K562 (cell line): ENCODE data around the gene PPP6C. TPM values are rescaled to one million over a fixed set of nuclear protein-coding genes. Genes with fewer than 3 reads are reported as not detected.

ENCODE experiments used
- BMI1 ChIP-seq: fragments of 150-350 bp; IDR thresholded peaks from 2 replicates; pipeline ENCODE4 v1.6.1; 2014; ENCODE audit warnings: low read length
- CBX1 ChIP-seq: sonication (generic); IDR thresholded peaks from 2 replicates; pipeline ENCODE4 v1.6.1; 2016; ENCODE audit warnings: antibody characterized with exemption, low read depth, mild to moderate bottlenecking
- EGR1 ChIP-seq: fragments of 450-650 bp; conservative IDR thresholded peaks from 2 replicates; pipeline ENCODE4 v1.6.1; 2017; ENCODE audit warnings: mild to moderate bottlenecking
- FOXK2 ChIP-seq, 2 experiments: fragments of 450-650 bp; IDR thresholded peaks in 1 of 2; conservative IDR thresholded peaks in 1 of 2; 2 replicates each; pipeline ENCODE4 v1.6.1; 2016; ENCODE audit warnings: low read depth in 2 of 2, mild to moderate bottlenecking in 1 of 2
- KLF6 ChIP-seq: fragments of 250-450 bp; sonication (Bioruptor Pico); IDR thresholded peaks from 2 replicates; pipeline ENCODE4 v1.4.0; 2020; ENCODE audit warnings: mild to moderate bottlenecking, moderate library complexity, borderline replicate concordance
- L3MBTL2 ChIP-seq: fragments of 450-650 bp; IDR thresholded peaks from 2 replicates; pipeline ENCODE4 v1.6.1; 2016; ENCODE audit warnings: mild to moderate bottlenecking, moderate library complexity
- MEF2D ChIP-seq: conservative IDR thresholded peaks from 2 replicates; pipeline ENCODE4 v1.6.1; 2016; ENCODE audit warnings: low read depth, missing genetic modification characterization, missing compliant biosample characterization
- MYC ChIP-seq, 2 experiments: fragments of 250-450 bp in 1 of 2; sonication (Bioruptor Pico) in 1 of 2; IDR thresholded peaks; 2 replicates each; pipeline versions ENCODE4 v1.5.1 to v1.6.1; 2012 to 2021; ENCODE audit warnings: low read depth in 2 of 2, borderline replicate concordance in 1 of 2, improper control_type of control experiment in 1 of 2, low read length in 1 of 2, mild to moderate bottlenecking in 1 of 2, moderate library complexity in 1 of 2
- NFIC ChIP-seq: fragments of 450-650 bp; IDR thresholded peaks from 2 replicates; pipeline ENCODE4 v1.6.1; 2017; ENCODE audit warnings: mild to moderate bottlenecking, inconsistent platforms
- RBM39 ChIP-seq: fragments of 200-400 bp; formaldehyde crosslinking; optimal IDR thresholded peaks from 2 replicates; pipeline ENCODE3; 2018; ENCODE audit warnings: low read depth, low read length
- SOX6 ChIP-seq: fragments of 450-650 bp; IDR thresholded peaks from 2 replicates; pipeline ENCODE4 v1.6.1; 2014; ENCODE audit warnings: mild to moderate bottlenecking
- SRF ChIP-seq, 2 experiments: fragments of 250-450, 450-650 bp in 1 of 2; sonication (Bioruptor Pico) in 1 of 2; sonication (generic) in 1 of 2; formaldehyde crosslinking; IDR thresholded peaks; 2 replicates each; pipeline versions ENCODE4 v1.5.0 to v1.5.1; 2020 to 2022; ENCODE audit warnings: mild to moderate bottlenecking in 1 of 2, missing genetic modification reagents in 1 of 2
- TAF1 ChIP-seq: IDR thresholded peaks from 2 replicates; pipeline ENCODE4 v1.6.1; 2011; ENCODE audit warnings: mild to moderate bottlenecking, low read length, moderate library complexity; ENCODE audit not compliant: insufficient read depth, control insufficient read depth, severe bottlenecking; ENCODE audit errors: extremely low read depth
- ZNF121 ChIP-seq: sonication (generic); formaldehyde crosslinking; conservative IDR thresholded peaks from 2 replicates; pipeline ENCODE4 v1.8.0; 2022; ENCODE audit warnings: missing genetic modification reagents
- polyA plus RNA-seq, 8 experiments: library from polyadenylated mRNA; depleted of rRNA in 4 of 8; stranded (reverse) in 5 of 8; unstranded in 3 of 8; fragments of >200 nt; fragmentation: Nextera tagmentation in 2 of 8; fragmentation: Illumina TruSeq in 1 of 8; extraction: Ambion mirVana in 2 of 8; extraction: Trizol in 1 of 8; gene quantifications; 2 replicates each; pipeline versions ENCODE4 v1.2.1 to v1.2.3, GENCODE V29; 2011 to 2014; ENCODE audit warnings: inconsistent platforms in 1 of 8, missing spikeins in 1 of 8
- total RNA-seq, 7 experiments: library from RNA; depleted of rRNA in 6 of 7; stranded (reverse); fragments of >200 nt in 6 of 7; fragmentation: Illumina TruSeq in 2 of 7; extraction: Trizol in 2 of 7; gene quantifications; 2 replicates each; pipeline versions ENCODE4 v1.2.1 to v1.2.3, GENCODE V29; 2011 to 2021; ENCODE audit warnings: low replicate concordance in 1 of 7
- TF ChIP-seq, protein P1 (sequence below): conservative IDR thresholded peaks from 2 replicates; pipeline ENCODE4 v1.6.1; 2011; ENCODE audit warnings: low read depth, mild to moderate bottlenecking, low read length; ENCODE audit not compliant: control insufficient read depth
- TF ChIP-seq, protein P2 (sequence below): fragments of 450-650 bp; IDR thresholded peaks from 2 replicates; pipeline ENCODE4 v1.6.1; 2018; ENCODE audit not compliant: partially characterized antibody
- TF ChIP-seq, protein P3 (sequence below): fragments of 450-650 bp; IDR thresholded peaks from 2 replicates; pipeline ENCODE4 v1.6.1; 2014; ENCODE audit warnings: low read depth, mild to moderate bottlenecking, moderate library complexity, borderline replicate concordance

Gene PPP6C
- total and polyA plus RNA-seq, 9 of the 15 experiments (the other 6 are each of a cell fraction or from before 2014, with no cell fraction given) = 18.8 to 44.8 (median 38.3) TPM

DNA sequence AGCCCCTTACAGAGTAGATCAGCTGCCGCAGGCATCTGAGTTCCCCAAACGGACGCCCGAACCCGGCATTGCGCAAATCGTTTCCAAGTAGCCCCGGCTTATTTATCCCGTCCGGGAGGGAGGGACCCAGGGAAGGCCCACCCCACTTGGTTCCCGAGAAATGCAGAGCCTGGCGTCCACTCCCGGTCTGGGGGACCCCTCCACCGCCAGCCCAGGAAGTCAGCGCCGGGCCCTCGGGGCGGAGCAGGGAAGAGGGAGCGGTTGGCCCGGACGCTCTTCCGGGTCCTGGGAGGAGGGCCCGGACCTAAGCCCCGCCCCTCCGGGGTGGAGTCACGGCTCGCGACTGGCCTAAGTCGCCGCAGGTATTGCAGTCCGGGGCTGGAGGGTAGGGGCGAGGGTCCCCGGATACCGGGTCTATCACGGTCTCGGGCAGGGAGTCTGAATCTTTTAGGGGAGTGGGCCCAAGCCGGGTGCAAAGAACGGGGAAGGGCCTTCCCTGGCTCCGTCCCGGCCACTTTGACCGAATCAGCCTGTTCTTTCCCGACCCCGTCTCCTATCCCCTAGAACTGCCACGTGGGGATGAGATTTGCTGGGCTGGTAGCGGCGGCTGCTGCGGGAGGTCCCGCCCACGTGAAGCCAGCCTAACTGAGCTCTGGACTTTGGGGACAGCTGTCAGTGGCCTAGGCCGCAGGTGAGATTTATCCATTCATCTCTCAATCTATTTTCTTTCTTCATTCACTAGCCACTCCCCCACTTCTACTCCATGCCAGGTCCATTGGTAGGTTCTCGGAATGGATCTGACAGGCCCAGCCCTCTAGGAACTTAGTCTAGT lies 10.8 kb upstream of the PPP6C start, which contains the start of gene RABEPK (continued):
- TF ChIP-seq, protein P1, sequence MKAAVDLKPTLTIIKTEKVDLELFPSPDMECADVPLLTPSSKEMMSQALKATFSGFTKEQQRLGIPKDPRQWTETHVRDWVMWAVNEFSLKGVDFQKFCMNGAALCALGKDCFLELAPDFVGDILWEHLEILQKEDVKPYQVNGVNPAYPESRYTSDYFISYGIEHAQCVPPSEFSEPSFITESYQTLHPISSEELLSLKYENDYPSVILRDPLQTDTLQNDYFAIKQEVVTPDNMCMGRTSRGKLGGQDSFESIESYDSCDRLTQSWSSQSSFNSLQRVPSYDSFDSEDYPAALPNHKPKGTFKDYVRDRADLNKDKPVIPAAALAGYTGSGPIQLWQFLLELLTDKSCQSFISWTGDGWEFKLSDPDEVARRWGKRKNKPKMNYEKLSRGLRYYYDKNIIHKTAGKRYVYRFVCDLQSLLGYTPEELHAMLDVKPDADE = peak; percentile 74
- 0 out of 2 replicates have a peak, but pooled peaks have one; percentile 10 for TF ChIP-seq NFIC
- no peak for TF ChIP-seq ZNF121 (CRISPR knock-in tag)
- TF ChIP-seq, protein P2, sequence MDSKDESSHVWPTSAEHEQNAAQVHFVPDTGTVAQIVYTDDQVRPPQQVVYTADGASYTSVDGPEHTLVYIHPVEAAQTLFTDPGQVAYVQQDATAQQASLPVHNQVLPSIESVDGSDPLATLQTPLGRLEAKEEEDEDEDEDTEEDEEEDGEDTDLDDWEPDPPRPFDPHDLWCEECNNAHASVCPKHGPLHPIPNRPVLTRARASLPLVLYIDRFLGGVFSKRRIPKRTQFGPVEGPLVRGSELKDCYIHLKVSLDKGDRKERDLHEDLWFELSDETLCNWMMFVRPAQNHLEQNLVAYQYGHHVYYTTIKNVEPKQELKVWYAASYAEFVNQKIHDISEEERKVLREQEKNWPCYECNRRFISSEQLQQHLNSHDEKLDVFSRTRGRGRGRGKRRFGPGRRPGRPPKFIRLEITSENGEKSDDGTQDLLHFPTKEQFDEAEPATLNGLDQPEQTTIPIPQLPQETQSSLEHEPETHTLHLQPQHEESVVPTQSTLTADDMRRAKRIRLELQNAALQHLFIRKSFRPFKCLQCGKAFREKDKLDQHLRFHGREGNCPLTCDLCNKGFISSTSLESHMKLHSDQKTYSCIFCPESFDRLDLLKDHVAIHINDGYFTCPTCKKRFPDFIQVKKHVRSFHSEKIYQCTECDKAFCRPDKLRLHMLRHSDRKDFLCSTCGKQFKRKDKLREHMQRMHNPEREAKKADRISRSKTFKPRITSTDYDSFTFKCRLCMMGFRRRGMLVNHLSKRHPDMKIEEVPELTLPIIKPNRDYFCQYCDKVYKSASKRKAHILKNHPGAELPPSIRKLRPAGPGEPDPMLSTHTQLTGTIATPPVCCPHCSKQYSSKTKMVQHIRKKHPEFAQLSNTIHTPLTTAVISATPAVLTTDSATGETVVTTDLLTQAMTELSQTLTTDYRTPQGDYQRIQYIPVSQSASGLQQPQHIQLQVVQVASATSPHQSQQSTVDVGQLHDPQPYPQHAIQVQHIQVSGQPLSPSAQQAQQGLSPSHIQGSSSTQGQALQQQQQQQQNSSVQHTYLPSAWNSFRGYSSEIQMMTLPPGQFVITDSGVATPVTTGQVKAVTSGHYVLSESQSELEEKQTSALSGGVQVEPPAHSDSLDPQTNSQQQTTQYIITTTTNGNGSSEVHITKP = peak; percentile 89
- 0 out of 2 replicates have a peak, but pooled peaks have one; percentile 58 for TF ChIP-seq KLF6 (CRISPR knock-in tag)
- TF ChIP-seq L3MBTL2 = peak; percentile 79
- no peak for TF ChIP-seq MEF2D (tag)
- TF ChIP-seq TAF1 = peak; percentile 84
- TF ChIP-seq SOX6 = 0 out of 2 replicates have a peak, but pooled peaks have one; percentile 23
- TF ChIP-seq EGR1 = peak; percentile 84
- TF ChIP-seq RBM39 = peak; percentile 46
- TF ChIP-seq, protein P3, sequence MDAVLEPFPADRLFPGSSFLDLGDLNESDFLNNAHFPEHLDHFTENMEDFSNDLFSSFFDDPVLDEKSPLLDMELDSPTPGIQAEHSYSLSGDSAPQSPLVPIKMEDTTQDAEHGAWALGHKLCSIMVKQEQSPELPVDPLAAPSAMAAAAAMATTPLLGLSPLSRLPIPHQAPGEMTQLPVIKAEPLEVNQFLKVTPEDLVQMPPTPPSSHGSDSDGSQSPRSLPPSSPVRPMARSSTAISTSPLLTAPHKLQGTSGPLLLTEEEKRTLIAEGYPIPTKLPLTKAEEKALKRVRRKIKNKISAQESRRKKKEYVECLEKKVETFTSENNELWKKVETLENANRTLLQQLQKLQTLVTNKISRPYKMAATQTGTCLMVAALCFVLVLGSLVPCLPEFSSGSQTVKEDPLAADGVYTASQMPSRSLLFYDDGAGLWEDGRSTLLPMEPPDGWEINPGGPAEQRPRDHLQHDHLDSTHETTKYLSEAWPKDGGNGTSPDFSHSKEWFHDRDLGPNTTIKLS = peak; percentile 90
- TF ChIP-seq CBX1 = 0 out of 2 replicates have a peak, but pooled peaks have one; percentile 75
- TF ChIP-seq BMI1 = no peak
- TF ChIP-seq MYC (IDR thresholded peaks at IDR 0.05; ENCODE audit: low read depth, low read length) = peak; percentile 94
- peak; percentile 67; the same call in 1 of the 2 replicates for TF ChIP-seq MYC (CRISPR knock-in tag; IDR thresholded peaks at IDR 0.05; ENCODE audit: borderline replicate concordance, low read depth)
- TF ChIP-seq FOXK2 (conservative IDR thresholded peaks at IDR 0.05 in 1 of 2, IDR thresholded peaks at IDR 0.05 in 1 of 2; ENCODE audit: low read depth in 2 of 2) = peak; percentile 11; a peak in 2 of 4 replicates
- peak in 1 of 2 experiments; percentile 69; a peak in 2 of 4 replicates for TF ChIP-seq SRF (CRISPR knock-in tag; IDR thresholded peaks at IDR 0.05)
